Heart right ventricle (tissue), 16 donors: Measurements from ENCODE around the gene MAGOH. TPM values are rescaled to one million over a fixed set of nuclear protein-coding genes. Genes with fewer than 3 reads are reported as not detected.

Experiments used
- ATAC-seq, 8 donors: fragments of 200-7000 bp; cut with Tn5 transposase; one replicate each; pipeline ENCODE4 v1.9.1; 2020; ENCODE audit warnings: mild to moderate bottlenecking in 8 of 8, moderate library complexity in 8 of 8, moderate number of reproducible peaks in 1 of 8
- DNase-seq, 2 donors: peaks; one replicate each; pipeline ENCODE4 v3.0.0-alpha.2; 2020
- H3K27ac ChIP-seq, 10 donors: fragments of 200-600 bp; sonication (generic) in 2 of 10; one replicate each; pipeline versions ENCODE4 v1.5.0 to v1.8.0; 2020 to 2022; ENCODE audit warnings: mild to moderate bottlenecking in 3 of 10
- H3K27me3 ChIP-seq, 7 donors: fragments of 200-600 bp; one replicate each; pipeline ENCODE4 v1.8.0; 2021 to 2022; ENCODE audit warnings: mild to moderate bottlenecking in 2 of 7
- H3K36me3 ChIP-seq, 9 donors: fragments of 200-600 bp; sonication (generic) in 1 of 9; one replicate each; pipeline versions ENCODE4 v1.5.0 to v1.8.0; 2020 to 2022; ENCODE audit warnings: mild to moderate bottlenecking in 2 of 9
- H3K4me1 ChIP-seq, 9 donors: fragments of 200-600 bp; sonication (generic) in 1 of 9; one replicate each; pipeline versions ENCODE4 v1.5.0 to v1.8.0; 2020 to 2022; ENCODE audit warnings: mild to moderate bottlenecking in 4 of 9
- H3K4me3 ChIP-seq, 10 donors: fragments of 200-600 bp; sonication (generic) in 2 of 10; one replicate each; pipeline versions ENCODE4 v1.5.0 to v1.8.0; 2020 to 2022; ENCODE audit warnings: mild to moderate bottlenecking in 7 of 10, moderate library complexity in 2 of 10
- H3K9me3 ChIP-seq, 11 donors: fragments of 200-600 bp in 10 of 11; sonication (generic) in 2 of 11; one replicate each; pipeline versions ENCODE4 v1.5.0 to v1.8.0; 2013 to 2022; ENCODE audit warnings: mild to moderate bottlenecking in 2 of 11, control low read depth in 1 of 11, moderate library complexity in 1 of 11
- CTCF ChIP-seq, 9 donors: fragments of 200-600 bp; sonication (generic) in 2 of 9; IDR thresholded peaks; one replicate each; pipeline versions ENCODE4 v1.5.0 to v1.8.0; 2021 to 2022; ENCODE audit warnings: antibody characterized with exemption in 9 of 9, mild to moderate bottlenecking in 5 of 9, moderate library complexity in 1 of 9
- WGBS, 2 donors: extraction: QIAGEN DNeasy Blood & Tissue Kit; methylation state at CpG; one replicate each; pipeline ENCODE4 v1.1.7; 2013; ENCODE audit warnings: inconsistent platforms in 1 of 2; 5-methylcytosine and 5-hydroxymethylcytosine counted together
- intact Hi-C, 10 donors: fragments of 100-400 bp; cut with DNase I; formaldehyde crosslinking; loops; one replicate each; pipeline versions ENCODE4 v1.11.1 to v1.14.2; 2022
- polyA plus RNA-seq, 2 donors: library from polyadenylated mRNA; stranded (reverse); fragments of 200-250 nt; gene quantifications; one replicate each; pipeline ENCODE4 v1.2.3, GENCODE V29; 2013
- total RNA-seq, 10 donors: library from RNA; stranded (reverse); fragmentation: NEBNext Ultra II Directional in 3 of 10; extraction: Animal tissue kit (Norgen Biotek cat#: 25700) in 3 of 10; gene quantifications; one replicate each; pipeline versions ENCODE4 v1.2.1 to v1.2.4, GENCODE V29; 2021 to 2023
- donor health status: Arrhythmogenic right ventricular cardiomyopathy.
- donor health status: ischemic (EF 13 %, LVEDD 7.1; RV severe dilation, severe dysfunction).
- donor health status: healthy with polysubstance abuse.
- donor health status: DM: no; HTN: yes; CAD: no.
- donor health status: DM: no; HTN: no; CAD: no.
- donor health status: ischemic (EF 25% LVEDD 6.9; RV normal size, moderate dysfunction).
- donor health status: ischemic (EF 25% LVEDD 5.7; RV mildly dilated, moderate dysfunction).
- donor health status: healthy.
- donor health status: DM: yes; HTN: yes; CAD: no.
- donor health status: Ischemic cardiomyopathy.
- donor health status: ischemic (EF 35%, LVEDD 5.7; RV mildly dilated, moderate dysfunction).
- donor health status: nonischemic (EF 11% LVEDD 7.7; RV severe dilation, severe dysfunction).
- donor health status: DM: yes; HTN: yes; CAD: no.
- donor health status: PGD.
- donor health status: ischemic (EF 29% LVEDD 5.4; RV normal size, mild dysfunction).
- donor health status: nonischemic (EF 23%, LVEDD 6.1; RV moderate dilation, normal function).

Gene MAGOH
- total and polyA plus RNA-seq, 12 donors: 17.3 to 67.3 (median 22.9) TPM

DNA sequence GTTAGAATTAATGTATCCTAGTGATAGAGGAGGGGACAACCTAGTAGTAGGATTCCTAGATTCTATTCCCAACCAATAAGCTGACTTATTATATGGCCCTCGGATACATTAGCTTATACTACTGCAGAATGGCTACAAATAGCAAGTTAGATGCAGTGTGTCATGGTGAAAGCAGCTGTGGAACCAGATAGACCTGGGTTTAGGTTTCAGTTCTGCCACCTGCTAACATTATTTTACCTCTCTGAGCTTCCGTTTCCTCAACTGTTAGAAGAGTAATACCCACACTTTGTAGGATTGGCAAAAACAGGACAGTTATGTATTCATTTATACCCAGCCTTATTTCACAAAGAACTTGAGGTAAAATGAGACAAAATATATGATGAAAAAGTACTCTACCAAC is 21.6 kb upstream of the MAGOH start:
- 90 to 97% methylated on average over 2 of the region's 2 CpGs for WGBS, 2 donors
- ATAC-seq: no peak
- Histone ChIP-seq H3K9me3 (no peaks in the 10 kb centered on the region), H3K36me3 (peaks cover 0 to 49% (median 0%) of the 10 kb centered on the region in 9 donors), H3K4me3 (no peak overlapping the region), H3K27me3 (no peaks in the 10 kb centered on the region), H3K4me1 (peaks cover 0 to 11% (median 0%) of the 10 kb centered on the region in 9 donors), H3K27ac (no peak overlapping the region)
- intact Hi-C loops: no loop called here
- no peak for TF ChIP-seq CTCF (IDR thresholded peaks at IDR 0.05)
- DNase-seq: no peak

- Histone ChIP-seq H3K36me3 (peaks cover 0 to 38% (median 0%) of the 10 kb centered on the region in 9 donors), H3K4me1 (peaks cover 0 to 11% (median 0%) of the 10 kb centered on the region in 9 donors), H3K4me3 (no peak overlapping the region), H3K27ac (no peak overlapping the region), H3K27me3 (no peaks in the 10 kb centered on the region), H3K9me3 (no peaks in the 10 kb centered on the region)
- intact Hi-C loops: no loop called here
- WGBS, 2 donors: 83 to 87% methylated on average over 1 of the region's 1 CpG
- TF ChIP-seq CTCF (IDR thresholded peaks at IDR 0.05): no peak
- no peak for DNase-seq
- peak in 1 of 8 donors; percentile 28 for ATAC-seq
Observed at GRCh38 chr1:53258216-53258615, 19.9 kb upstream of the MAGOH start.

DNA sequence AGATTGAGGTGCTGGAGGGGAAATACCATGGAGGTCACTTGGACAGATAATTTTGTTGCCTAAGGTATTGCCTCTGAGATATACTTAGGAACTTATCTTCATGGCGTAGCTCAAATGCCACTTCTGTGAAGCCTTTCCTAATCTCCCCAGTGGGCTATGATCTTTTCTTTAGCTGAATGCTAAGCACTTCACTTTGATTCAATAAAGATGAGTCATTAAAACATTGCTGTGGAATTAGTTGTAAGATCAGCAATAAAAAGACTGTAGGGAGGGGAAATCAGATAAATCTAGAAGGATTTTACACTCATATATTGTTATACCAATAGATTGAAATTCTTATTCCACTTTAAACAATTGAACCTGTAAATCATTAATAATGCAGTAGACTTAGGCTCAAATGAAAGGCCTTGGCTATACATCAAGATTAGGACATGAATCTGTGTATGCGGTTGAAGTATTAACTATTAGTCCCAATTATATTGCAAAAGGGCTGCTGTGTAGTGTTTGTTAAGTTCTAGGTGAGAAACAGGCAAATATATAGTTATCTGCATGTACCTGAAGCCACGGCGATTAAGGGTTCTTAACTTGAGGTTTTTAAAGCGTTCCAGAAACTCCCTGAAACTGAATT is 19.2 kb upstream of the MAGOH start:
- peaks cover 0 to 33% (median 0%) of the 10 kb centered on the region in 9 donors for H3K36me3 ChIP-seq
- no peaks in the 10 kb centered on the region for H3K9me3 ChIP-seq
- no peak for TF ChIP-seq CTCF (IDR thresholded peaks at IDR 0.05)
- ATAC-seq (peak in 2 of 8 donors; percentile 19 to 38), DNase-seq (no peak)
- 86 to 88% methylated on average over 5 of the region's 5 CpGs for WGBS, 2 donors
- no peak overlapping the region for H3K27ac ChIP-seq
- no peaks in the 10 kb centered on the region for H3K27me3 ChIP-seq
- peaks cover 0 to 11% (median 0%) of the 10 kb centered on the region in 9 donors for H3K4me1 ChIP-seq
- intact Hi-C loops: no loop called here
- H3K4me3 ChIP-seq: no peak overlapping the region

DNA sequence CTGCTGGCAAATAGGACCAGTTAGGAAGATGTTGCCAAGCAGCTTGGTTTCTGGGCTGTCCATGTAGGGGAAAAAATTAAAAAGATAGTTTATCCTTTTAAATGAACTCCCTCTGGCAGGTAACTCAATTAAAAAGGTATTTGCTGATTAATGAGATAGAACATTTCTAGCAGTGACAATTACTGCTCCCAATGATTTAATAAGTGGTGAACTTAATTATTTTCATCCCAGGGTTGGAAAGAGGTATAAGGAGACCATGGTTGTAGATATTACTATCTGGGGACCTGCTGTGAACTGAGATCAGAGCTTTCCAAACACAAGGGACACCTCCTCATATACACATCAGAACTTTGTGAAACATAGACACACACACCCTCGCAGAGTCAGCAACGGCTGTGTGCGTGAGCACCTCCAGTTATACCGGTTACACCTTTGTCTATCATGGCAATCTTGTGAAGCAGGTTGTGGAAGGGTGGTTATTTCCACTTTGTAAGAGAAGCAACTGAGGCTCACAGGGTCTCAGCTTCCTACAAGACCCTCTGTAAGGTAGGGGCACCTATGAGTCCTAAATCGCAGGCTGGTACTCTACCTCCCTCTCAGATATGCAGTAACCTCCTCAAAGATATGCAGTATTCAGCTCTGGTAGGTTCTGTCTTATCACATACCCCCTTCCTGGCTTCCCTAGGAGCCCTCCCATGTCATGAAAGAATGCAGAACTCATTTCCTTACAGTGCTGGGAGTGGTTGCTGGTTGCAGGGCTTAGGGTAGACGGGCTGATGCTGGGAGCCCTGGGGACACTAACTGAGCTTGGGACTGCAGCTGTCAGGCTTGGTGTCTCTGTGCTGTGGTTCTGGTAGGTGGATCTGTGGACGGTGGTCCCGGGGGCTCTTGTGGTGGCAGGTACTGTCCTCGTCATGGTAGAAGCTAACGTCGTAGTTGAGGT is 18.5 kb upstream of the MAGOH start:
- TF ChIP-seq CTCF (IDR thresholded peaks at IDR 0.05): no peak
- 62 to 66% methylated on average over 11 of the region's 11 CpGs for WGBS, 2 donors
- Histone ChIP-seq H3K4me1 (peaks cover 0 to 11% (median 0%) of the 10 kb centered on the region in 9 donors), H3K27me3 (no peaks in the 10 kb centered on the region), H3K36me3 (peaks cover 0 to 31% (median 0%) of the 10 kb centered on the region in 9 donors), H3K4me3 (no peak overlapping the region), H3K27ac (no peak overlapping the region), H3K9me3 (no peaks in the 10 kb centered on the region)
- intact Hi-C loops: no loop called here
- ATAC-seq (peak in 3 of 8 donors; percentile 34 to 51 (median 43)), DNase-seq (no peak)
